Measurements from ENCODE around the gene CLDN7. TPM values are rescaled to one million over a fixed set of nuclear protein-coding genes. Genes with fewer than 3 reads are reported as not detected.

The CLDN7 gene
- total RNA-seq, 1 experiment from 2014 or later, result 147 TPM

DNA sequence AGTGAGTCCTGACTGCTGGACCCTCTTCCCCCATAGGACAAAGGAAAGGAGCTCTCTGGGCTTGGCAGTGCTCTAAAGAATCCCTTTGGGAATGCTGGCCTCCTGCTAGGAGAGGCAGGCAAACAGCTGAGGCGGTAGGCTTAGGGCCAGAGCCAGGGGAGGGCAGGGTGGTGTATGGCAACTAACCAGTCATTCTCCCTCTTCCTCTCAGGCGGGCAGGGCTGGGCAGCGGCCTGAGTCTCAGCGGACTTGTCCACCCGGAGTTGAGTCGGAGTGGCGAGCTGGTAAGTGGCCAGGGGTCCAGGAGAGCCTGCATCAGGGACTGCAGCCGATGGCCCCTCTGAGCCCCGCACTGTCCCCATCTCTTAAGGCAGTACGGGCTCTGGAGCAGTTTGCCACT is 38.2 kb downstream of the CLDN7 start:
- H3K27me3 ChIP-seq (ENCODE audit: low read length), result no peaks in the 10 kb centered on the region
- H3F3A ChIP-seq (ENCODE audit: low read length, unreplicated experiment), result no peaks in the 10 kb centered on the region
- peaks cover 14% of the 10 kb centered on the region; the same call in 1 of the 2 replicates for H4K20me1 ChIP-seq (ENCODE audit: low read length)
- no peaks in the 10 kb centered on the region for H3K9me3 ChIP-seq (ENCODE audit: low read length)
- no peaks in the 10 kb centered on the region for H3K9me2 ChIP-seq (replicated peaks; ENCODE audit: low read length)
- intact Hi-C loops (cut with micrococcal nuclease), result no loop called here
- H3K9ac ChIP-seq (ENCODE audit: low read length), result no peak overlapping the region
- H3K36me3 ChIP-seq (ENCODE audit: low read depth, low read length), result peaks cover 26% of the 10 kb centered on the region
- peaks cover 15% of the 10 kb centered on the region; the same call in 1 of the 2 replicates for H3K4me1 ChIP-seq (ENCODE audit: insufficient read depth, low read length)
- ChIA-PET POLR2A (ENCODE audit: unreplicated experiment) (no interaction called here), CTCF (no interaction called here)
- no peak for TF ChIP-seq EZH2 (IDR thresholded peaks at IDR 0.05; ENCODE audit: low read length, unreplicated experiment)
- H3K27ac ChIP-seq (ENCODE audit: low read length), result no peak overlapping the region
- ATAC-seq (no peak), DNase-seq (no peak)
- no TSS peak for BruUV-seq (replicated peaks)
- H2AFZ ChIP-seq (ENCODE audit: low read length), result no peak overlapping the region
- no peak overlapping the region for H3K4me2 ChIP-seq (ENCODE audit: low read length)
- no peak overlapping the region for H3K4me3 ChIP-seq (ENCODE audit: low read length)
- peaks cover 25% of the 10 kb centered on the region for H3K79me2 ChIP-seq (ENCODE audit: low read length)

DNA sequence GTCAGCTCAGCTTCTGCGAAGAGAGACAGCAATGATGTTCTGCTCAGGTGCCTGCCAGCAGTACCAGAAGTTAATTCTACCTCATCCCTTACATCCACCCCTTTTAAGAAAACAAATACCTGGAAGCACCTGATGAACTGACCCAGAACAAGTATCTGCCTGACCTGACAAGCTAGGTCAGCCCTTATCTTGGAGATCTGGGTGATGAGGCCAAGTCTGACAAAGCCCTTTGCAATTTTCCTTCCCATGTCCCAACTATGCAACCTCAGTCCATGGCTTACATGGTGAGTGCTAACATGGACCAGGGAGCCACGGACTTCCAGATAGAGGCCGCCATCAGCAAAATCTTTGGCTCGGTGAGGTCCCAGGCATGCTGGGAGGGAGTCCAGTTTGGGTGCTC is 38.9 kb downstream of the CLDN7 start:
- intact Hi-C loops (cut with micrococcal nuclease), result no loop called here
- peaks cover 14% of the 10 kb centered on the region; the same call in 1 of the 2 replicates for H4K20me1 ChIP-seq (ENCODE audit: low read length)
- ChIA-PET CTCF (no interaction called here), POLR2A (ENCODE audit: unreplicated experiment) (no interaction called here)
- DNase-seq (no peak), ATAC-seq (no peak)
- H3K79me2 ChIP-seq (ENCODE audit: low read length), result peaks cover 25% of the 10 kb centered on the region
- H3K27ac ChIP-seq (ENCODE audit: low read length), result no peak overlapping the region
- peaks cover 26% of the 10 kb centered on the region for H3K36me3 ChIP-seq (ENCODE audit: low read depth, low read length)
- H3K4me1 ChIP-seq (ENCODE audit: insufficient read depth, low read length), result peaks cover 18% of the 10 kb centered on the region; the same call in 1 of the 2 replicates
- H2AFZ ChIP-seq (ENCODE audit: low read length), result no peak overlapping the region
- H3K27me3 ChIP-seq (ENCODE audit: low read length), result no peaks in the 10 kb centered on the region
- no peaks in the 10 kb centered on the region for H3K9me3 ChIP-seq (ENCODE audit: low read length)
- no peak overlapping the region for H3K9ac ChIP-seq (ENCODE audit: low read length)
- BruUV-seq (replicated peaks), result no TSS peak
- no peak overlapping the region for H3K4me2 ChIP-seq (ENCODE audit: low read length)
- H3K9me2 ChIP-seq (replicated peaks; ENCODE audit: low read length), result no peaks in the 10 kb centered on the region
- TF ChIP-seq, protein P1, sequence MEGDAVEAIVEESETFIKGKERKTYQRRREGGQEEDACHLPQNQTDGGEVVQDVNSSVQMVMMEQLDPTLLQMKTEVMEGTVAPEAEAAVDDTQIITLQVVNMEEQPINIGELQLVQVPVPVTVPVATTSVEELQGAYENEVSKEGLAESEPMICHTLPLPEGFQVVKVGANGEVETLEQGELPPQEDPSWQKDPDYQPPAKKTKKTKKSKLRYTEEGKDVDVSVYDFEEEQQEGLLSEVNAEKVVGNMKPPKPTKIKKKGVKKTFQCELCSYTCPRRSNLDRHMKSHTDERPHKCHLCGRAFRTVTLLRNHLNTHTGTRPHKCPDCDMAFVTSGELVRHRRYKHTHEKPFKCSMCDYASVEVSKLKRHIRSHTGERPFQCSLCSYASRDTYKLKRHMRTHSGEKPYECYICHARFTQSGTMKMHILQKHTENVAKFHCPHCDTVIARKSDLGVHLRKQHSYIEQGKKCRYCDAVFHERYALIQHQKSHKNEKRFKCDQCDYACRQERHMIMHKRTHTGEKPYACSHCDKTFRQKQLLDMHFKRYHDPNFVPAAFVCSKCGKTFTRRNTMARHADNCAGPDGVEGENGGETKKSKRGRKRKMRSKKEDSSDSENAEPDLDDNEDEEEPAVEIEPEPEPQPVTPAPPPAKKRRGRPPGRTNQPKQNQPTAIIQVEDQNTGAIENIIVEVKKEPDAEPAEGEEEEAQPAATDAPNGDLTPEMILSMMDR (conservative IDR thresholded peaks at IDR 0.05; ENCODE audit: low read depth, low read length), result no peak
- TF ChIP-seq EZH2 (IDR thresholded peaks at IDR 0.05; ENCODE audit: low read length, unreplicated experiment), result no peak
- no peak for TF ChIP-seq EZH2phosphoT487 (IDR thresholded peaks at IDR 0.05; ENCODE audit: borderline replicate concordance, low read length)
- no peaks in the 10 kb centered on the region for H3F3A ChIP-seq (ENCODE audit: low read length, unreplicated experiment)
- no peak overlapping the region for H3K4me3 ChIP-seq (ENCODE audit: low read length)

DNA sequence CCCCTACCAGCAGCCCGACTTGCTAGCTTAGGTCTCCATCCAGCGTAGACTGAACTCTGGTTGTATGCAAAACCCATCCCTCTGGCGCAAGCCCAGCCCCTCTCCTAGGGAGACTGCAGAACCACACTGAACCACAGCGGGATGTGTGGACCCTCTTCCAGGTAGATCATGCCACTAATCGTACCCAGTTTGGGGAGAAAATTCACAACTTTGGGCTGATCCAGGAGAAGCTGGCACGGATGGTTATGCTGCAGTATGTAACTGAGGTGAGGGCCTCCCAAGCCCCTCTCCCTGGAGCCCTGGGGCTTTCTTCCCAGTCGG is 39.3 kb downstream of the CLDN7 start:
- no TSS peak for BruUV-seq (replicated peaks)
- no peak for ATAC-seq
- CTCF ChIA-PET, result no interaction called here

More for the DNA sequence above, 39.3 kb downstream of the CLDN7 start:
- Histone ChIP-seq H3K4me1 (ENCODE audit: insufficient read depth, low read length) (peaks cover 20% of the 10 kb centered on the region; the same call in 1 of the 2 replicates), H2AFZ (ENCODE audit: low read length) (no peak overlapping the region), H3K4me2 (ENCODE audit: low read length) (no peak overlapping the region), H3K79me2 (ENCODE audit: low read length) (peaks cover 25% of the 10 kb centered on the region), H3K36me3 (ENCODE audit: low read depth, low read length) (peaks cover 26% of the 10 kb centered on the region), H3K9ac (ENCODE audit: low read length) (no peak overlapping the region), H3K27ac (ENCODE audit: low read length) (no peak overlapping the region), H3F3A (ENCODE audit: low read length, unreplicated experiment) (no peaks in the 10 kb centered on the region), H3K4me3 (ENCODE audit: low read length) (no peak overlapping the region), H3K9me3 (ENCODE audit: low read length) (no peaks in the 10 kb centered on the region), H3K27me3 (ENCODE audit: low read length) (no peaks in the 10 kb centered on the region), H3K9me2 (replicated peaks; ENCODE audit: low read length) (no peaks in the 10 kb centered on the region), H4K20me1 (ENCODE audit: low read length) (peaks cover 14% of the 10 kb centered on the region; the same call in 1 of the 2 replicates)
- DNase-seq, result no peak
- TF ChIP-seq EZH2phosphoT487 (IDR thresholded peaks at IDR 0.05; ENCODE audit: borderline replicate concordance, low read length), result no peak
- TF ChIP-seq EZH2 (IDR thresholded peaks at IDR 0.05; ENCODE audit: low read length, unreplicated experiment), result no peak
- TF ChIP-seq, protein P1 (conservative IDR thresholded peaks at IDR 0.05; ENCODE audit: low read depth, low read length), result no peak
- POLR2A ChIA-PET (ENCODE audit: unreplicated experiment), result no interaction called here
- intact Hi-C loops (cut with micrococcal nuclease), result no loop called here
